Activated T-helper 9 cell treated with anti-CD3 and anti-CD28 coated beads, Interleukin-2, amount 50 U/mL, for 16 hours (primary cell): ENCODE measurements around the gene CFAP65.
A peak's percentile ranks its signal among the peaks of the same experiment; 100 is the strongest.

Source experiments
- DNase-seq: peaks from one replicate; pipeline ENCODE4 v3.0.0-alpha.2; 2020; ENCODE audit warnings: low read depth

Gene CFAP65

DNA sequence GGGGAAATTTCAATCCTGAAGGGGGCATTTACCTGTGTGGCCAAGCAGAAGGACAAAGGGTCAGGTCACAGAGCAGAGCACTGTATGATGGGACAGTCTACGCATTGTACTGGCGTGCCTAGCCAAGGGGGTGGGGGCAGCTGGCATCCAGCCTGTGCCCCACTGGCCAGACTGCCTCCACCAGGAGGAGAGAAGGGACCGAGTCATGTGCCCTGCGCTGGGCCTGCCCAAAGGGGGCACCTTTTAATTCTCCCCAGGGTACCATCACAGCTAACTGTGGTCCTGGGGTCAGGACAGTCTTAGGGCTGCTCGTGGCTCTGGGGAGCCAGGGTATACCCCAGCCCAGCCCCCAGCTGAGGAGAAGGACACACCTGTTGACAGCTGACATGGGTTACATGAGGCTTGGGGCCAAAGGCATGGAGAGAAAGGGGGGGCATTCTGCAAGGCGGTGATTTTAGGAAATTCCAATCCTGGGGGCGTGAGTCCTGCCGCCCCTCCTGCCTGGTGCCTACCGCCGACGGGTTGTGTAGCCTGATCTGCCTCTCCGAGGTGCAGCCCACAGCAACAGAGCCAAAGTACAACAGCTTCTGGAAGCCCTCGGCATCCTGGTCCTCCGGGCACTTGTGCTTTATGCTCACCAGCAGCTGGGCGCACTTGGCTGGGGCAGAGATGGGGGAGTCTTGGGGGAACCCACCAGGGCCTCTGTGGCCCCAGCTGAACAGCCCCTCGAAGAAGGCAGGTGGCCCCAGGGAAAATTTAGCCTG is 11.0 kb downstream of the CFAP65 start:
- DNase-seq, result no peak

DNA sequence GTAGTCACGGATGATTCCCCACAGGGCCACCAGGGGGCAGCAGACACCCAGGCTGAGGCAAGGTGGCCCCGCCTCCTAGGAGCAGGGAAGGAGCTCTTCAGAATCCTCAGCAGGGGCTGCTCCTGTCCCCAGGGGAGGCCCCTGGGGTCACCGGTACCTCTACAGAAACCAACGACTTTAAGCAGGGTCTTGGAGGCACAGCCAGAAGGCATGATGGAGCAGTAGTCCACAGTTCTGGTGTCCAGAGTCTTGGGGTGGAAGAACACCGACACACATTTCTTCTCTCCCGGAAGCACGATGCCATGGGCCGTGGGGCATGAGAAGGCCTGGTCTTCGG is 11.5 kb downstream of the CFAP65 start:
- peak; percentile 62 for DNase-seq

GRCh38 chr2:219028996-219029828 is 12.1 kb downstream of the CFAP65 start:
- no peak for DNase-seq

- DNase-seq, result no peak
Observed at GRCh38 chr2:219028141-219028540, 13.2 kb downstream of the CFAP65 start.

DNA sequence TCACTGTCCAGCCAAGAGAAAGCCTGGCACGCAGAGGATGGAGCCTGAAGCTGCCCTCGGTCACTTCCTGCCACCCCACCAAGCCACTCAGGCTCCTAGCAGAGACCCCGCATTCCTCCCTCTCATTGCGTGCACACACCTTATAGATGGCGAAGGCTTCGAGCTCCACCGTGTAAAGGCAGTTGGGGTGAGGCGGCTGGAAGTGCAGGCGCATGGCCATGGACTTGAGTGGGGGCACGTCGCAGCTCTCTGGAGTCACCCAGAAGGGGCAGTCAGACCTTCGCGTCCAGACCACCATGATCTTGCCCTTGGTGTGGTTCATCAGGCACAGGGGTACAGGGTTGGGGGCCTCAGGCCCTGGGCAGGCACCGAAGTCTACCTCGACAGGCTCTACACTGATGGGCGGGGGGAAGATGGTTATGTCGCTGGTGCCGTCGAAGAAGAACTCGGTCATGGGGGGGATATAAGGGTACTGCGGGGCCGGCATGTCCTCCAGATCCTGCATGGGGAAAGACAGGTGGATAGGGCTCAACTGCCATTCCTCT is 13.7 kb downstream of the CFAP65 start:
- DNase-seq, result no peak

- no peak for DNase-seq
Observed at GRCh38 chr2:219026946-219027345, 14.4 kb downstream of the CFAP65 start.

GRCh38 chr2:219025637-219026585 is 15.4 kb downstream of the CFAP65 start:
- DNase-seq, result no peak

- DNase-seq, result no peak
Observed at GRCh38 chr2:219024059-219024458, 17.3 kb downstream of the CFAP65 start.

- no peak for DNase-seq
Observed at GRCh38 chr2:219023045-219023605, 18.2 kb downstream of the CFAP65 start.

DNA sequence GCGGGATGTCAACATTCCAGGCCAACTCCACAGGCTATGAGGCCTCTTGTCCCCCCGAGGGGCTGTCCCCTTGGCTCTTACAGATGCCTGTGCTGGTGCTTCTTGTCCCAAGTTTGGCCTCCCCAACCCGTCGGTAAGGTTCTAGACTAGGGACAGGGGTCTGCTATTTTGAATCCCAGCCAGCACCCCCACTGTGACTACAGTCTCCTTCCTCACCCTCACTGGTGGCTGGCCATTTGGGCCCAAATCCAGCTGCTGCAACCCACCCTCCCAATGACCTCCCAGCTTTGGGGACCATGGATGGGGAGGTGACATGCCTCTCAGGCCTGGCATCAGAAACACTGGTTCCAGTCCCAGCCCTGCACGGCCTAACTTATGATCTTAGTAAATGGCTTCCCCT is 18.7 kb downstream of the CFAP65 start:
- no peak for DNase-seq

DNA sequence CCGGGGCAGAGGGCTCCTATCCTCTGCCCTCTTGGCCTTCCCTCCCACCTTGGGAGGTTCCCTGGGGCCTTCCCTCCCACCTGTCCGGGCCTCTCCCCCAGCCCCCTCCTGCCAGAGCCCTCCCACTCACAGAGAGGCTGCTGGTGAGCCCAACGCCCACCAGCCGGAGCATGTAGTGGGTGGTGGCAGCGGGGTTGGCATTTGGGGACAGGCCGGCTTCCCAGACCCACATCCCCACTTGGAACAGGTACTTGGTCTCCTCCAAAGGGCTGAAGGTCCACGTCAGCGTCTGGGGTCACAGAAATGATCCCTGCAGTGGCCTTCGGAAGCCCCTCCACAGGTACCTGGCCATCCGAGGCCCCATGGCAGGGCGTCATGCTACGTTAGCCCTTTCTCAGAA is 19.3 kb downstream of the CFAP65 start:
- DNase-seq, result no peak

- DNase-seq, result no peak
Observed at GRCh38 chr2:219021591-219021990, 19.7 kb downstream of the CFAP65 start.

- DNase-seq, result no peak
Observed at GRCh38 chr2:219020604-219021365, 20.5 kb downstream of the CFAP65 start.

- DNase-seq, result no peak
Observed at GRCh38 chr2:219019436-219019835, 21.9 kb downstream of the CFAP65 start.

- no peak for DNase-seq
Observed at GRCh38 chr2:219018726-219019125, 22.6 kb downstream of the CFAP65 start.

DNA sequence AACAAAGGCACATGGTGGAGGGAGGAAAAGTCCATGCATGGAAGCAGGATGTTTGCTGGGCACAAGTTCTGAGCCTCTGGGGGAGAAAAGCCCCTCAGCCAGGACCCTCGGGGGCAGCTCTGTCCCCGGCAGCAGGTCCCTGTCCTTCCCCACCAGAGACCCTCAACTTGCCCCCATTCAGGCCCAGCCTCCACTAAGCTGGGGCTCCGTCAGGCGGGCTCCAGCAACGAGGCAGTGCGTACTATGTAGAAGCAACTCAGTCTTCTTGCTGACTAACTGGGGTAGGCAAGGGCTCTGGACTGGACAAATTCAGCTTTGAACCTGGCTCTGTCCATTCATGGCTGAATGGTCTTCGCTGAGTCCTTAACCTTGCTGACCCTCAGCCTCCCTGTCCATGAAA is 23.0 kb downstream of the CFAP65 start:
- DNase-seq, result no peak

DNA sequence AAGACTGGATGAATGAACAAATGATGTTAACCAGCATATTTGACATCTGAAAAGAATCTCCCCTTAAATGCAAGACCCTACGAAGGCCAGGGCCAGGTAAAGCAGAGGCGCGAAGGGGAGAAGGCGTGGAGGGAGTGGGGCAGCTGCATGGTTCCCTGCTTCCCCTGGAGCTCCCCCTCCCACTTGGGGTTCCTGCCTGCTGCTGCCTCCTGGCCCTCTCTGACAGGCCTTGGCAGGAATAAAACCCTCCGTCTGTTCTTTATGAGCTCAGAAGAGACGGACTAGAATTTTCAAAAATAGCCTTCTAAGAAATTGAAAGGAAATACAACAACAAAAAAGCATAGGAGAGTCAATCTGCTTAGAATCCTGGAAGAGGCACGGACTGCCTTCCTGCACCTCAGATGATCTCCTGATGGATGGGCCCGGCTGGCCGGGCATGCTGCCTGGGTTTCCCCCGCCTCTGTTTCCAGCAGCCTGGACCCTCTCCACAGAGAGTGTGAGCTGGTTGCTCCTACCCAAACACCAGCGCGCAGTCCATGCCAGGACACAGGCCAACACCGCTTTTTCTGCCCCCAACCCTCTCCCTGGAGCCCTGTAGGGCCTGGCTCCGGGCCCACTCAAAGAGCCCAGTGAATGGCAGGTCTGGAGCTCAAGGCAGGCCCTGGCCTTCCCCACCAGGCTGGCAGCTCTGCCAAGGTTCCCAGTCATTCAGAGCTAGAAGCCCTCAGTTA is 23.9 kb downstream of the CFAP65 start:
- no peak for DNase-seq

DNA sequence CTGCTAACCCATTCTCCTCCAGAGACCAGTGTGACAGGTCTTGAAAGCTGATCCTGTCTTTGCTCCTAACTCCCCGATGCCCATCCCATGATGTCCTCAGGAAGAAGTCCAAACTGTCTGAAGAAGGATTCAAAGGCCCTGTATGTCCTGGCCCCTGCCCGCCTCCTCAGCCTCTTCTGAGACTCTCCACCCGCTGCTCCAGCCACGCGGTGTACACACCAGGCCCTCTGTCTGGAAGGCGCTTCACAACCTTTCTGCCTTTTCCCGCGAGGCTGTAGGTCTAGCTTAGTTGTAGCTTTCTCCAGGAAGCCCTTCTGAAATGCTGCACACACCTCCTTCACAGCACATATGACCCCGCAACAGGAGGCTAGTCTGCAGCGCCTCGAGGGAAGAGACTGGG is 24.6 kb downstream of the CFAP65 start:
- DNase-seq, result no peak

DNA sequence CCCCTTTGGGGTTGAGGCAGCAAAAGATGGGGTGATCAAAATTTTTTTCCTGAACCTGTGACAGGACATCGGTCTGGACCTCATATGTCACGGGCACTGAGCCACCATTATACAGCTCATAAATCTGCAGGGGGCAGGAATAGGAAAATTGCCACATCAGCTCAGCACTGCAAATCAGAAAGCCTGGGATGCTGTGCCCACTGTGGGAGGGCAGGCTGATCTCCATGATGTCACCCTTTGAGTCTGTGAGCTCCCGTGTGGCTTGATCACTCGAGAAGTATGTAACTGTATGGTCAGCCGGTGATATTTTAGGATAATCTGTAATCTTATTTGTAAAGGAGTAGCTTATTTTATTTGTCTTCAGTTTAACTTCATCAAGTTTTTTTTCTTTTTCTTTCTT is 30.4 kb downstream of the CFAP65 start:
- DNase-seq, result no peak

DNA sequence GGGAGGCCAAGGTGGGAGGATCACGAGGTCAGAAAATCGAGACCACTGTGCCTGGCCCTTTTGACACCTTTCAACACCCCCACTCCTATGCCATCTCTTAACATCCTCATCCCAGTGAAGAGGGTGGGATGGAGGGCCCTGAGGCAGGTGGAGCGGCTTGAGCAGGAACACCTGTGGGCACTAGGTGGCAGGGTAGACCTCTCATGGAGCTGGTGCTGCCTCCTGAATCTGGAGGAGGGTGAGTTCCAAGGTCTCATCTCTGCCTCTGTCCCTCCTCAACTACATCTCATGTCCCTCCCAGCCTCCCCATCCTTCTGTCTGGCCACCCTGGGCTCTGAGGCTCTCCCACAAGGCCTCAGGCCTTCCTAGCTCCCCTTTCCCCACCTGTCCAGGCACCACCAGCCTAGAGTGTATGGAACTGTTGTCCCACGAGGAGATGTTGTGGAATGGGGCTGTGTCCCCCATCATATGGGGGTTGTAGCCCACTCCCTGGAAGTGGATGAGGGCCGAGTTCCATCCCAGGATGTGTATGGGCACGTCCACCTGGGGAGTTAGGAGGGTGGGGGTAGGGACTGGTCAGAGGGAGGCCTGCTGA is 31.1 kb downstream of the CFAP65 start:
- no peak for DNase-seq
